OCI-LY7 (cell line): ENCODE measurements around the gene EIF4E1B.

Experiments
- CTCF ChIP-seq: fragments of 200-600 bp; sonication (generic); conservative IDR thresholded peaks from 2 replicates; pipeline ENCODE4 v1.5.1; 2014; ENCODE audit warnings: mild to moderate bottlenecking, antibody characterized with exemption, low read length, moderate library complexity, mixed read lengths
- EZH2phosphoT487 ChIP-seq: fragments of 200-600 bp; sonication (generic); IDR thresholded peaks from 2 replicates; pipeline ENCODE4 v1.6.1; 2018; ENCODE audit warnings: low read depth, borderline replicate concordance, mild to moderate bottlenecking, mixed run types, antibody characterized with exemption, low read length, moderate library complexity, mixed read lengths

- TF ChIP-seq CTCF: no peak
- TF ChIP-seq EZH2phosphoT487: no peak
Observed at GRCh38 chr5:176603091-176603490, 27.4 kb upstream of the EIF4E1B start.
